Brain microvascular endothelial cell (primary cell): ENCODE measurements around the gene FBXO7.

Source experiments
- DNase-seq: peaks from one replicate; pipeline ENCODE4 v3.0.0-alpha.2; 2020
- H3K27ac ChIP-seq: fragments of 250-450 bp; sonication (Bioruptor Pico); 2 replicates; pipeline ENCODE4 v1.5.1; 2020; ENCODE audit warnings: mild to moderate bottlenecking, moderate library complexity
- H3K27me3 ChIP-seq: fragments of 250-450 bp; sonication (Bioruptor Pico); replicated peaks from 2 replicates; pipeline ENCODE4 v1.5.1; 2020; ENCODE audit warnings: mild to moderate bottlenecking
- H3K36me3 ChIP-seq: fragments of 250-450 bp; sonication (Bioruptor Pico); replicated peaks from 2 replicates; pipeline ENCODE4 v1.5.1; 2020; ENCODE audit warnings: mild to moderate bottlenecking
- H3K4me3 ChIP-seq: 2 replicates; pipeline ENCODE4 v1.5.1; 2011; ENCODE audit warnings: low read depth, mild to moderate bottlenecking, control low read depth, low read length, moderate library complexity
- in situ Hi-C: cut with HindIII; loops from 2 replicates; pipeline ENCODE4 v1.10.0; 2017; ENCODE audit warnings: low sequenced_read_pairs, low pct_ligation_motif_present
- TF ChIP-seq, protein P1 (sequence below): IDR thresholded peaks from 2 replicates; pipeline ENCODE4 v1.5.1; 2011; ENCODE audit warnings: low read depth, mild to moderate bottlenecking, moderate library complexity, low read length, control low read depth, inconsistent platforms; ENCODE audit errors: missing control alignments

FBXO7 gene

DNA sequence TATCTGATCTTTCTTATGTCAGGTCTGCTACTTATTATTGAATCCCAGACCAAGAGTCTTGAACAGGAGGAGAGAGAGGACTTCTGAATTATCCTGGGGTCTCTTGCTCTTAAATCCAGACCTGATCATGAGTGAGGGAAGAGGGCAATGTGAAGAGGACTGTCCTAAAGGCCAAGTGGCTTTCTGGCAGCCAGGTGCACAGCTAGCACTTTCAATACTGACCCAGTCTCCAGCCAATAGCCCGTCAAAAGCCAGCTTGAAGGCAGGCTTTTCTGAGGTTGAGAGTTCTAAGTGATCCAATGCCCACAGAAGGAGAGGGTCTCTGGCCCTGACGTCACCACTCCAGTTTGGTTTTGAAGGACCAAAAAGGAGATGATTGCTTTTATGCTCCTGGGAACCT, 37.2 kb downstream of the FBXO7 start:
- TF ChIP-seq, protein P1, sequence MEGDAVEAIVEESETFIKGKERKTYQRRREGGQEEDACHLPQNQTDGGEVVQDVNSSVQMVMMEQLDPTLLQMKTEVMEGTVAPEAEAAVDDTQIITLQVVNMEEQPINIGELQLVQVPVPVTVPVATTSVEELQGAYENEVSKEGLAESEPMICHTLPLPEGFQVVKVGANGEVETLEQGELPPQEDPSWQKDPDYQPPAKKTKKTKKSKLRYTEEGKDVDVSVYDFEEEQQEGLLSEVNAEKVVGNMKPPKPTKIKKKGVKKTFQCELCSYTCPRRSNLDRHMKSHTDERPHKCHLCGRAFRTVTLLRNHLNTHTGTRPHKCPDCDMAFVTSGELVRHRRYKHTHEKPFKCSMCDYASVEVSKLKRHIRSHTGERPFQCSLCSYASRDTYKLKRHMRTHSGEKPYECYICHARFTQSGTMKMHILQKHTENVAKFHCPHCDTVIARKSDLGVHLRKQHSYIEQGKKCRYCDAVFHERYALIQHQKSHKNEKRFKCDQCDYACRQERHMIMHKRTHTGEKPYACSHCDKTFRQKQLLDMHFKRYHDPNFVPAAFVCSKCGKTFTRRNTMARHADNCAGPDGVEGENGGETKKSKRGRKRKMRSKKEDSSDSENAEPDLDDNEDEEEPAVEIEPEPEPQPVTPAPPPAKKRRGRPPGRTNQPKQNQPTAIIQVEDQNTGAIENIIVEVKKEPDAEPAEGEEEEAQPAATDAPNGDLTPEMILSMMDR: no peak
- in situ Hi-C loops: no loop called here
- Histone ChIP-seq H3K27ac (no peak overlapping the region), H3K36me3 (no peaks in the 10 kb centered on the region), H3K27me3 (no peaks in the 10 kb centered on the region), H3K4me3 (no peak overlapping the region)
- DNase-seq: no peak

DNA sequence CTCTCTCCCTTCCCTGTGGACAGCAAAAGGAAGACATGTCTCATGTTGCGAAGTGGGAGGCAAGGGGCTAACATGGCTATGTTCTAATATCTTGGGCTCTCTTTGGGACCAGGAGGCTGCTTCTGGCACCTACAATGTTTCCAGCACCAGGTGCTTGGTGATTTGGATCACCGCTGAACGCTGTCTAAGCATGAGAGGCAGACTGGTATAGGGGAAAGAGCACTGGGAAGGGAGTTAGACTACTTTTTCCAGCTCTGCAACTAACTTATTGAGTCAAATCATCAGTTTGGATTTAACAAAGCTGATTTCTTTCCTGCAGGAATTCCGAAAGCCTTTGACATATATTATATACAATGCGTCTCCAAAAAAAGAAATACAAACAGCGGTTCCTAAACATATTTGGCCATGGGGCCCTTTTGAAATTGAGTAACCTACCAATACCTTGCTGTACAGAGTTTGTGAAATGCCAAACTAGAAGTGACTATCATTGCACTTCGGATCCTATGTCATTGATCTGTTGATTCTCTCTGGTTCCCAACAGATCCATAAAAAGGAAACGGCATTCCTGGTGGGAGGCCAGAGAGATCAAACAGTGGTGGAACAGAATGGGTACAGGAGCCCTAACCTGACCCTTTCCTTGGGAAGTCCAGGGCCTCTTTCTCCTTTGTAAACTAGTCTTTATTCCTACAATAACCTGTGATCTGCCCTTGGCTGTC, 37.8 kb downstream of the FBXO7 start:
- TF ChIP-seq, protein P1: no peak
- in situ Hi-C loops: no loop called here
- H3K27me3 ChIP-seq: no peaks in the 10 kb centered on the region
- DNase-seq: no peak
- no peak overlapping the region for H3K4me3 ChIP-seq
- no peaks in the 10 kb centered on the region for H3K36me3 ChIP-seq
- no peak overlapping the region for H3K27ac ChIP-seq

DNA sequence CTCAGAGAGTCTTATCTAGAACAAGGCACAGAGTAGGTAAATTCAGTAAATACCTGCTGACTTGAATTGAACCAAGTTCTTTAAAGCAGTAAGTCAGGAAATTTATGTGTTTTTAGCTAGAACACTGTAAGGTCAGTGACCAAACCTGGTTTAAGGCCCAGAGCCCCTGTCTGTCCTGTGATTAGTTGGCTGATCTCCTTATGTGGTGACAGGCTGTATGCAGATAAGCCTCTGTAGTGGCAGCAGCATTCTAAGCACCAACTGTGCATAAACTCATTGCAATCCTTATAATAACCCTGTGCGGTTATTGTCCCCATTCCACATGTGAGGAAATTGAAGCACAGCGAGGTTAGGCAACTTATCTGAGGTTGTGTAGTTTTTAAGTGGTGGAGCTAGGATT, 40.5 kb downstream of the FBXO7 start:
- TF ChIP-seq, protein P1: no peak
- no peak for DNase-seq
- Histone ChIP-seq H3K4me3 (no peak overlapping the region), H3K27ac (no peak overlapping the region), H3K36me3 (no peaks in the 10 kb centered on the region), H3K27me3 (no peaks in the 10 kb centered on the region)
- in situ Hi-C loops: no loop called here

DNA sequence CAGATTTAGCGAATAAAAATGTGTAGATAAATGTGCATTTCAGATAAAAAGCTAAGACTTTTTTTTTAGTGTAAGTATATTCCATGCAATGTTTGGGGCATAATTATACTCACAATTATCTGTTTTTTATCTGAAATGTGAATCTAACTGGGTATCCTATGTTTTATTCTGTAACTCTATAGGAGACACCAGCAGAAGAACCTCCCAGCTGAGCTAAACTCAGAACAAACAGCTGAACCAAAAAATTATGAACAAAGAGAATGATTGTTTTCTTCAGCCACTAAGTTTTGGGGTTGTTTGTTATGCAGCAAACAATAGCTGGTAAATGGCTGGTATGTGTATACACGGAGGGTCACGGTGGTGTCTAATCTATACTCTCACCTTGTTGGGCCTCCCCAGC, 42.9 kb downstream of the FBXO7 start:
- TF ChIP-seq, protein P1: no peak
- Histone ChIP-seq H3K27me3 (no peaks in the 10 kb centered on the region), H3K36me3 (no peaks in the 10 kb centered on the region), H3K4me3 (no peak overlapping the region), H3K27ac (no peak overlapping the region)
- no peak for DNase-seq
- in situ Hi-C loops: no loop called here

DNA sequence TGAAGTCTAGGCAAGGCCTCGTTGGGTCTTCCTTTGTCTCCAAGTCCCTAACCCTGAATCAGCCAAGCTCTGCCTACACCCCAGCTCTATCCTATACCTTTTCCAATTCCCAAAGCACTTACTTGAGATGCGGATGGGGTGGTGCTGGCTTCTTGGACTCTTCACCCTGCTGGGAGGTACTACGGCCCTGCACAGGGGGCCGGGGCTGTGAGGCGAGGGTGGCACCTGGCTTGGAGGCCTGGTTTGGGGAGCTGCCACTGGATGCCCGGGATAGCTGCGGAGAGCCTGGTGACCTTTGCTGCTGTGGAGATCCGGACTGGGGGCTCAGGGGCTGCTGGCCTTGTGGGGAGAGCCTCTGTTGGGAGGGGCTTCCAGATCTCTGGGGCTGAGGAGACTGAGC, 43.3 kb downstream of the FBXO7 start:
- no peak overlapping the region for H3K27ac ChIP-seq
- TF ChIP-seq, protein P1: no peak
- H3K27me3 ChIP-seq: no peaks in the 10 kb centered on the region
- in situ Hi-C loops: no loop called here
- no peaks in the 10 kb centered on the region for H3K36me3 ChIP-seq
- no peak overlapping the region for H3K4me3 ChIP-seq
- DNase-seq: no peak

DNA sequence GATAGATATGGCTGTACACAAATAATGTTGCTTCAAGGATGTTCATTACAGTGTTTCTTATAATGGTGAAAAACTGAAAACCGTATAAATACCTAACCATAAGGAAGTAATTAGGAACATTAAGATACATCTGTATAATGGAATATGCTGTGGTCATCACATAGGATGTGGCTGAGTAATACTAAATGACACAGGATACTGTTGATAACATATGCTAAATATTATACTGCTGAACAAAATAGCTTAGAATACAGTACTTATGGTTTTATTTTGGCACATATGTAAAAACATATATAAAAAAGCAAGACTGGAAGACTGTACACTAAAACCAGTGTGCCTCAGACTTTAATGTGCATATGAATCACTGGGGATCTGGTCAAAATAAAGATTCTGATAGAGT, 43.8 kb downstream of the FBXO7 start:
- H3K36me3 ChIP-seq: no peaks in the 10 kb centered on the region
- in situ Hi-C loops: no loop called here
- TF ChIP-seq, protein P1: no peak

More for the DNA sequence above, 43.8 kb downstream of the FBXO7 start:
- no peaks in the 10 kb centered on the region for H3K27me3 ChIP-seq
- no peak for DNase-seq
- no peak overlapping the region for H3K4me3 ChIP-seq
- no peak overlapping the region for H3K27ac ChIP-seq
